ENCODE data around the gene APP. TPM values are rescaled to one million over a fixed set of nuclear protein-coding genes. Genes with fewer than 3 reads are reported as not detected.

APP gene
- total RNA-seq, 3 donors from 2014 or later (not counting 1 experiment from before 2014, with no cell fraction given), result 5.1 to 10.6 (median 7.8) TPM

DNA sequence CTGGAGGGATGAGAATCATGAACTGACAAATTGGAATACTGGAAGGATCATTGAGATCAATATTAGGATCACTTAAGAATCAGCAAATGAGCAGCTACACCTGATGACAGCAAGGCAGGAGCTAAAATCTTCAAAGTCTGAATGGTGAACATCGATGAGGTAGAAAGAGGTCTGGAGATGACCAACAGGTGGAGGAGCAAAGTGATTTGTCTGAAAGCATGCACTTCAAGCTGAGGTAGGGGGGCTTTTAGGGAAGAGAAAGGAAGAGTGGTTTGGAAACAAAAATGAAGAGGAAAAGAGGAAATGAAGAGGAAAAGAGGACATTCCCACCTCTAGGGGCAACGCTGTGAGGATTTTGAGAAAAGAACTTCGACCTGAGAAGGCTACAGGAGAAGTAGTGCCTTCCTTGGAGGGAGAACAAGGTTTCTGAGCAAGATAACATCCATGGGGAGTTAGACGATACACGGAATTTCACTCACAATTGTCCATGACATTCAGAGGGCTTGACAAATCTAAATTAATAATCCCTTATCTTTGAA, 79.0 kb downstream of the APP start:
- ATAC-seq (no peak), DNase-seq (no peak)
- Mint-ChIP-seq H3K4me3 (no peak overlapping the region), H3K27ac (no peak overlapping the region), H3K27me3 (ENCODE audit: low read depth in 2 of 2) (no peaks in the 10 kb centered on the region), H3K36me3 (no peaks in the 10 kb centered on the region), H3K4me1 (no peaks in the 10 kb centered on the region), H3K9me3 (peaks cover 0 to 3% of the 10 kb centered on the region in 2 donors)
- Histone ChIP-seq H3K27me3 (ENCODE audit: control insufficient read depth, insufficient read depth, low read length) (no peaks in the 10 kb centered on the region), H3K9me3 (ENCODE audit: control insufficient read depth, insufficient read depth, low read length) (no peaks in the 10 kb centered on the region), H3K4me1 (ENCODE audit: control insufficient read depth, insufficient read depth, low read length) (no peaks in the 10 kb centered on the region), H3K36me3 (ENCODE audit: control insufficient read depth, insufficient read depth, low read length) (no peaks in the 10 kb centered on the region), H3K27ac (ENCODE audit: low read length) (no peak overlapping the region), H3K4me3 (ENCODE audit: low read length) (no peak overlapping the region)
- TF ChIP-seq CTCF (IDR thresholded peaks at IDR 0.05), result no peak
- intact Hi-C loops (cut with micrococcal nuclease), result no loop called here
- WGBS (ENCODE audit: insufficient coverage), result 98% methylated on average over 5 of the region's 5 CpGs

- Mint-ChIP-seq H3K27me3 (ENCODE audit: low read depth in 2 of 2) (no peaks in the 10 kb centered on the region), H3K4me1 (no peaks in the 10 kb centered on the region), H3K36me3 (no peaks in the 10 kb centered on the region), H3K27ac (no peak overlapping the region), H3K9me3 (peaks cover 0 to 3% of the 10 kb centered on the region in 2 donors), H3K4me3 (no peak overlapping the region)
- Histone ChIP-seq H3K27me3 (ENCODE audit: control insufficient read depth, insufficient read depth, low read length) (no peaks in the 10 kb centered on the region), H3K27ac (ENCODE audit: low read length) (no peak overlapping the region), H3K9me3 (ENCODE audit: control insufficient read depth, insufficient read depth, low read length) (no peaks in the 10 kb centered on the region), H3K4me3 (ENCODE audit: low read length) (no peak overlapping the region), H3K4me1 (ENCODE audit: control insufficient read depth, insufficient read depth, low read length) (no peaks in the 10 kb centered on the region), H3K36me3 (ENCODE audit: control insufficient read depth, insufficient read depth, low read length) (no peaks in the 10 kb centered on the region)
- over 99% methylated on average over 6 of the region's 6 CpGs for WGBS (ENCODE audit: insufficient coverage)
- intact Hi-C loops (cut with micrococcal nuclease), result no loop called here
- DNase-seq (no peak), ATAC-seq (no peak)
- TF ChIP-seq CTCF (IDR thresholded peaks at IDR 0.05), result no peak
These were observed 80.8 kb downstream of the APP start for GRCh38 chr21:26089730-26090129.

- no peak for ATAC-seq
- H3K27me3 ChIP-seq (ENCODE audit: control insufficient read depth, insufficient read depth, low read length), result no peaks in the 10 kb centered on the region
- H3K36me3 ChIP-seq (ENCODE audit: control insufficient read depth, insufficient read depth, low read length), result no peaks in the 10 kb centered on the region
- Mint-ChIP-seq H3K4me3 (no peak overlapping the region), H3K36me3 (no peaks in the 10 kb centered on the region), H3K27me3 (ENCODE audit: low read depth in 2 of 2) (no peaks in the 10 kb centered on the region), H3K27ac (no peak overlapping the region), H3K9me3 (peaks cover 0 to 3% of the 10 kb centered on the region in 2 donors), H3K4me1 (peaks cover 5 to 7% of the 10 kb centered on the region in 2 donors)
- DNase-seq, result no peak
- intact Hi-C loops (cut with micrococcal nuclease), result no loop called here
- TF ChIP-seq CTCF (IDR thresholded peaks at IDR 0.05), result no peak
- no peak overlapping the region for H3K27ac ChIP-seq (ENCODE audit: low read length)
- H3K4me3 ChIP-seq (ENCODE audit: low read length), result no peak overlapping the region
- H3K4me1 ChIP-seq (ENCODE audit: control insufficient read depth, insufficient read depth, low read length), result no peaks in the 10 kb centered on the region
- no peaks in the 10 kb centered on the region for H3K9me3 ChIP-seq (ENCODE audit: control insufficient read depth, insufficient read depth, low read length)
- 50% methylated on average over 2 of the region's 4 CpGs for WGBS (ENCODE audit: insufficient coverage)
These were observed 83.2 kb downstream of the APP start for GRCh38 chr21:26087223-26087918.

DNA sequence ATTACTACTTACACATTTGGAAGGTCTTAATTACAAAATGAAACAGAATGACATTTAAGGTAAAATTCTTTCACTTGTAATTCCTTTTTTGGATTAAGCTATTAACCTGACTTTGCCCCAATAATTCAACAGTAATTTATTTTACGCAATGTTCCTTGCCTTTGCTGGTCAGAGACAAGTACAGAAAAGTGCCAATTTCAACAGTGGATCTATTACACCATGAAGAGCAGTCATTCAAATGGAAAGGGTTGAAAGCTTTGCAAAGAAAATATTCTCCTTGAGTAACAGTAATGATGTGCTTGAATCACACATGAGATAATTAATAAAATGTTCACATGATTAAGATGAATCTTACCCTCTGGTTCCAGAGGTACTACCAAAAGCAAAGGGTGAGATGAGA, 84.7 kb downstream of the APP start:
- Mint-ChIP-seq H3K27me3 (ENCODE audit: low read depth in 2 of 2) (no peaks in the 10 kb centered on the region), H3K4me1 (peaks cover 5 to 7% of the 10 kb centered on the region in 2 donors), H3K4me3 (no peak overlapping the region), H3K36me3 (no peaks in the 10 kb centered on the region), H3K9me3 (no peaks in the 10 kb centered on the region), H3K27ac (no peak overlapping the region)
- ATAC-seq, result no peak
- DNase-seq, result no peak
- Histone ChIP-seq H3K27ac (ENCODE audit: low read length) (no peak overlapping the region), H3K9me3 (ENCODE audit: control insufficient read depth, insufficient read depth, low read length) (no peaks in the 10 kb centered on the region), H3K27me3 (ENCODE audit: control insufficient read depth, insufficient read depth, low read length) (no peaks in the 10 kb centered on the region), H3K4me3 (ENCODE audit: low read length) (no peak overlapping the region), H3K4me1 (ENCODE audit: control insufficient read depth, insufficient read depth, low read length) (no peaks in the 10 kb centered on the region), H3K36me3 (ENCODE audit: control insufficient read depth, insufficient read depth, low read length) (no peaks in the 10 kb centered on the region)
- intact Hi-C loops (cut with micrococcal nuclease), result no loop called here
- 100% methylated on average over 1 of the region's 1 CpG for WGBS (ENCODE audit: insufficient coverage)
- no peak for TF ChIP-seq CTCF (IDR thresholded peaks at IDR 0.05)
